Esophagus squamous epithelium (tissue), 4 donors: ENCODE measurements around the gene MXRA5.

ENCODE experiments used
- POLR2A ChIP-seq, 4 donors: fragments of 450-650 bp; IDR thresholded peaks; one replicate each; pipeline ENCODE4 v1.6.1; 2017; ENCODE audit warnings: antibody characterized with exemption in 4 of 4, mild to moderate bottlenecking in 4 of 4, moderate library complexity in 3 of 4
- TF ChIP-seq, protein P1 (sequence below), 6 experiments: fragments of 450-650 bp in 4 of 6; fragments of 200-600 bp in 2 of 6; sonication (generic) in 2 of 6; IDR thresholded peaks; one replicate each; pipeline ENCODE4 v1.5.1; 2016 to 2019; ENCODE audit warnings: antibody characterized with exemption in 6 of 6, mild to moderate bottlenecking in 4 of 6, moderate library complexity in 4 of 6

DNA sequence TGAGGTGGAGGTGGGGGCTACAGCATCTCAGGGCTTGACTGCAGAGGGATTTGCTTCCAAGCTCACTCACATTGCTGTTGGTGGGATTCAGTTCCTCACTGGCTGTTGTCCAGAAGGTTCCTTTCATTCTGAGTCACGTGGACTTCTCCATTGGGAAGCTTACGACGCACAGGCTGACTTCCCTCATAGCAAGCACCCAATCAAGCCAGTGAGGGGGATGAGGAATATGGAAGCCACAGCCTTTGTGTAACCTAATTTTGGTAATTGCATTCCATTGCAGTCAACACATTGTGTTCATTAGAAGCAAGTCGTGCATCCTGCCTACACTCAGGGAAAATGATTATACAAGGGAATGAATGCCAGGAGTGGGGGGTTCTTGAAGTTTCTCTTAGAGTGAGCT is 32.7 kb upstream of the MXRA5 start:
- TF ChIP-seq, protein P1, sequence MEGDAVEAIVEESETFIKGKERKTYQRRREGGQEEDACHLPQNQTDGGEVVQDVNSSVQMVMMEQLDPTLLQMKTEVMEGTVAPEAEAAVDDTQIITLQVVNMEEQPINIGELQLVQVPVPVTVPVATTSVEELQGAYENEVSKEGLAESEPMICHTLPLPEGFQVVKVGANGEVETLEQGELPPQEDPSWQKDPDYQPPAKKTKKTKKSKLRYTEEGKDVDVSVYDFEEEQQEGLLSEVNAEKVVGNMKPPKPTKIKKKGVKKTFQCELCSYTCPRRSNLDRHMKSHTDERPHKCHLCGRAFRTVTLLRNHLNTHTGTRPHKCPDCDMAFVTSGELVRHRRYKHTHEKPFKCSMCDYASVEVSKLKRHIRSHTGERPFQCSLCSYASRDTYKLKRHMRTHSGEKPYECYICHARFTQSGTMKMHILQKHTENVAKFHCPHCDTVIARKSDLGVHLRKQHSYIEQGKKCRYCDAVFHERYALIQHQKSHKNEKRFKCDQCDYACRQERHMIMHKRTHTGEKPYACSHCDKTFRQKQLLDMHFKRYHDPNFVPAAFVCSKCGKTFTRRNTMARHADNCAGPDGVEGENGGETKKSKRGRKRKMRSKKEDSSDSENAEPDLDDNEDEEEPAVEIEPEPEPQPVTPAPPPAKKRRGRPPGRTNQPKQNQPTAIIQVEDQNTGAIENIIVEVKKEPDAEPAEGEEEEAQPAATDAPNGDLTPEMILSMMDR (IDR thresholded peaks at IDR 0.05) = no peak
- TF ChIP-seq POLR2A (IDR thresholded peaks at IDR 0.05) = no peak
